DND-41 (cell line): Measurements from ENCODE around the gene PCA3.

Source experiments
- ATAC-seq: fragments of 200-7000 bp; cut with Tn5 transposase; 3 replicates; pipeline ENCODE4 v1.9.1; 2021; ENCODE audit warnings: low read depth; ENCODE audit not compliant: insufficient read depth
- DNase-seq: peaks from one replicate; pipeline ENCODE4 v3.0.0-alpha.2; 2020
- H2AFZ ChIP-seq: 2 replicates; pipeline ENCODE4 v1.6.0; 2012; ENCODE audit warnings: low read depth, low read length
- H3K27ac ChIP-seq: 2 replicates; pipeline ENCODE4 v1.5.1; 2012; ENCODE audit warnings: low read length, inconsistent platforms
- H3K27me3 ChIP-seq: fragments of 200-600 bp; sonication (generic); 2 replicates; pipeline ENCODE4 v1.6.0; 2012; ENCODE audit warnings: low read length, mild to moderate bottlenecking, inconsistent platforms; ENCODE audit not compliant: insufficient read depth, poor library complexity
- H3K36me3 ChIP-seq: 2 replicates; pipeline ENCODE4 v1.5.1; 2012; ENCODE audit warnings: low read length, inconsistent platforms; ENCODE audit not compliant: insufficient read depth
- H3K4me1 ChIP-seq: 2 replicates; pipeline ENCODE4 v1.5.1; 2012; ENCODE audit warnings: mild to moderate bottlenecking, low read length; ENCODE audit not compliant: insufficient read depth
- H3K4me2 ChIP-seq: 2 replicates; pipeline ENCODE4 v1.6.0; 2012; ENCODE audit warnings: mild to moderate bottlenecking, moderate library complexity, low read length, inconsistent platforms; ENCODE audit not compliant: insufficient read depth
- H3K4me3 ChIP-seq, 2 experiments: fragments of 200-600 bp in 1 of 2; shearing (Covaris generic) in 1 of 2; 2 replicates each; pipeline ENCODE4 v1.5.1; 2012 to 2016; ENCODE audit warnings: inconsistent platforms in 2 of 2, low read length in 2 of 2, mild to moderate bottlenecking in 2 of 2, low read depth in 1 of 2, moderate library complexity in 1 of 2
- H3K79me2 ChIP-seq: 2 replicates; pipeline ENCODE4 v1.6.0; 2012; ENCODE audit warnings: low read length, inconsistent platforms; ENCODE audit not compliant: insufficient read depth
- H3K9ac ChIP-seq: 2 replicates; pipeline ENCODE4 v1.6.0; 2012; ENCODE audit warnings: low read depth, mild to moderate bottlenecking, inconsistent platforms, low read length, moderate library complexity
- H3K9me3 ChIP-seq: 2 replicates; pipeline ENCODE4 v1.5.1; 2012; ENCODE audit warnings: low read length, moderate library complexity, mild to moderate bottlenecking, inconsistent platforms; ENCODE audit not compliant: insufficient read depth, severe bottlenecking
- H4K20me1 ChIP-seq: 2 replicates; pipeline ENCODE4 v1.6.0; 2012; ENCODE audit warnings: low read length; ENCODE audit not compliant: insufficient read depth
- EZH2 ChIP-seq: IDR thresholded peaks from 3 replicates; pipeline ENCODE4 v1.6.1; 2012; ENCODE audit warnings: borderline replicate concordance, low read depth, mild to moderate bottlenecking, moderate library complexity, low read length, inconsistent platforms; ENCODE audit not compliant: severe bottlenecking
- TF ChIP-seq, protein P1 (sequence below): IDR thresholded peaks from 2 replicates; pipeline ENCODE4 v1.5.1; 2012; ENCODE audit warnings: borderline replicate concordance, low read length, moderate library complexity, mild to moderate bottlenecking; ENCODE audit not compliant: poor library complexity, severe bottlenecking; ENCODE audit errors: extremely low read depth

PCA3 gene

DNA sequence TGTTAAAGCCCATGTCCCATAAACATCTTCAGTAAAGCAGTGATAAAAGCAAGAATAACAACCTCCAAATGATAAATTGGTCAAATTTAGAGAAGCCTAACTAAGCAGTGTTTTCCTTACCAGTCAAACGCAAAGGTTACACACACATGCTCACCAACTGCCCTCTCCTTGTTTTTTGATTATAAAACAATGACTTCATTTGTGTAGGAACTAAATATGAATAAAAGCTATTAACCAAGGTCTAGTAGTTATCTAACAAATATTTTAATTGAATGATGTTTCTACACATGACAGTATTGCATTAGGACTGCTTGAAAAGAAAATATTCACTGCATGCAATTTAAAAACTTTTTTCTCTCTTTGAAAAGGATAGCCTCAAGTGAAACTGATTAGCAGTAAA is 36.7 kb downstream of the PCA3 start:
- ATAC-seq (no peak), DNase-seq (no peak)
- Histone ChIP-seq H2AFZ (no peak overlapping the region), H3K4me1 (no peaks in the 10 kb centered on the region), H3K9ac (no peak overlapping the region), H3K79me2 (no peaks in the 10 kb centered on the region), H3K36me3 (no peaks in the 10 kb centered on the region), H3K27me3 (peaks cover 9% of the 10 kb centered on the region), H3K4me2 (no peak overlapping the region), H3K9me3 (no peaks in the 10 kb centered on the region), H3K27ac (no peak overlapping the region), H3K4me3 (no peak overlapping the region), H4K20me1 (no peaks in the 10 kb centered on the region)
- TF ChIP-seq, protein P1, sequence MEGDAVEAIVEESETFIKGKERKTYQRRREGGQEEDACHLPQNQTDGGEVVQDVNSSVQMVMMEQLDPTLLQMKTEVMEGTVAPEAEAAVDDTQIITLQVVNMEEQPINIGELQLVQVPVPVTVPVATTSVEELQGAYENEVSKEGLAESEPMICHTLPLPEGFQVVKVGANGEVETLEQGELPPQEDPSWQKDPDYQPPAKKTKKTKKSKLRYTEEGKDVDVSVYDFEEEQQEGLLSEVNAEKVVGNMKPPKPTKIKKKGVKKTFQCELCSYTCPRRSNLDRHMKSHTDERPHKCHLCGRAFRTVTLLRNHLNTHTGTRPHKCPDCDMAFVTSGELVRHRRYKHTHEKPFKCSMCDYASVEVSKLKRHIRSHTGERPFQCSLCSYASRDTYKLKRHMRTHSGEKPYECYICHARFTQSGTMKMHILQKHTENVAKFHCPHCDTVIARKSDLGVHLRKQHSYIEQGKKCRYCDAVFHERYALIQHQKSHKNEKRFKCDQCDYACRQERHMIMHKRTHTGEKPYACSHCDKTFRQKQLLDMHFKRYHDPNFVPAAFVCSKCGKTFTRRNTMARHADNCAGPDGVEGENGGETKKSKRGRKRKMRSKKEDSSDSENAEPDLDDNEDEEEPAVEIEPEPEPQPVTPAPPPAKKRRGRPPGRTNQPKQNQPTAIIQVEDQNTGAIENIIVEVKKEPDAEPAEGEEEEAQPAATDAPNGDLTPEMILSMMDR = no peak

DNA sequence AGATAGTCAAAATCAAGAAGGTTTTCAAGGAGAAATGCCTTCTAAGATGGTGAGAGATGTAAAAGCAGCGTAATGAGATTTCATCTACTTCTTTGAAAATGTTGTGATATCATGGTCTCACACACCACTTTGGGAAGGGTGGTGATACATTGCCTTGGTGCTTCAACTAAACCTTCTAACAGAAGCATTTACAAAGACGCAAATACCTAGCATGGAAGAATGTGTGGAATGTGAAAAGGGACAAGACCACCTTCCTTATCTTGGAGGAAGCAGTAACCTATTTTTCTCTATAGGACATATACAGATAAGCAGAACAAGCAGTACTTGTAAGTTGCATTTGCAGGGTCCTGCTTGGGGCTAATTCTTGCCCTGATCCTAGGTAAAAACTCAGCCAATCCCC is 38.8 kb downstream of the PCA3 start:
- H3K27ac ChIP-seq = no peak overlapping the region

DNA sequence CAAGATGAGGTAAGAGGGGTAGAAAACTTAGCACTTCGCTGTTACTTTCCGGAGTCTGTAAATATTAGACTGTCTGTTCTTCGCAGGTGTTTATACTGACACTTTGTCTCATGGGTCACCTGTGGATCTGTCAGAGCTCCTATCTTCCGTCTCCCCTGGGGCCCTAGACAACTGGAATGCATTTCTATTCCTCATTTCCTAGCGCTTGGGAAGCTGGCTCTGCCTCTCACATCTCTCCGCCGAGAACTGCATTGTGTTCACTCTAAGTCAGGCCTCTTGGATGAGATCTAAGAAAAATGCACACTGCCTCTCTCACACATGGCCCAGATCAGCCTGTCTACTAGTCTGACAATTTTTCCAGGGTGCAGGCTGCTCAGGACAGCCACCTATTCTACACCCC is 39.5 kb downstream of the PCA3 start:
- Histone ChIP-seq H4K20me1 (no peaks in the 10 kb centered on the region), H3K9ac (no peak overlapping the region), H3K9me3 (no peaks in the 10 kb centered on the region), H3K36me3 (no peaks in the 10 kb centered on the region), H2AFZ (no peak overlapping the region), H3K79me2 (no peaks in the 10 kb centered on the region), H3K4me3 (no peak overlapping the region), H3K4me1 (no peaks in the 10 kb centered on the region), H3K4me2 (no peak overlapping the region), H3K27me3 (peaks cover 5% of the 10 kb centered on the region), H3K27ac (no peak overlapping the region)
- TF ChIP-seq, protein P1 = no peak
- ATAC-seq (no peak), DNase-seq (no peak)

More for the DNA sequence above, 38.8 kb downstream of the PCA3 start:
- Histone ChIP-seq H3K9me3 (no peaks in the 10 kb centered on the region), H3K36me3 (no peaks in the 10 kb centered on the region), H2AFZ (no peak overlapping the region), H3K79me2 (no peaks in the 10 kb centered on the region), H3K9ac (no peak overlapping the region), H3K4me1 (no peaks in the 10 kb centered on the region), H3K27me3 (peaks cover 5% of the 10 kb centered on the region), H3K4me2 (no peak overlapping the region), H3K4me3 (no peak overlapping the region), H4K20me1 (no peaks in the 10 kb centered on the region)
- DNase-seq (no peak), ATAC-seq (no peak)
- TF ChIP-seq, protein P1 = no peak
- TF ChIP-seq EZH2 = no peak

DNA sequence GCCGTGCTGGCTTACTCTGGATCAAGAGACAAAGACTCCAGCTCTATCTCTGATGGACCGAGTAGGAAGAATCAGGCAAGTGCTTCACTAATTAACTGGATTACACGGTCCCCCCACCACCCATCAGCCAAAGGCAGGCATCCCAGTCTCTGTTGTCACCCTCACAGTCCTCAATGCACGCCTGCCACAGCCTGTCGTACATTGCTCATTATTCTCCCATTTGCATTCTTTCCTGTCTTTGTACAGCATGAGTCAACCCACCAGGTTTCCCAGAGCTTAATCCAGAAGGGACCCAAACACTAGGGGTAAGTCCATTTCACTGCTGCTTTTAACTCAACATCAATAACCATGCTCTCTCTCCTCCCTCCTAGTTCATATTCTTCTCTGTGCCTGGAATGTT is 44.4 kb downstream of the PCA3 start:
- Histone ChIP-seq H3K4me3 (no peak overlapping the region), H3K4me1 (no peaks in the 10 kb centered on the region), H3K9me3 (no peaks in the 10 kb centered on the region), H3K27me3 (peaks cover 2% of the 10 kb centered on the region), H3K36me3 (no peaks in the 10 kb centered on the region), H2AFZ (no peak overlapping the region), H3K79me2 (no peaks in the 10 kb centered on the region), H3K4me2 (no peak overlapping the region), H4K20me1 (no peaks in the 10 kb centered on the region), H3K27ac (no peak overlapping the region), H3K9ac (no peak overlapping the region)
- TF ChIP-seq, protein P1 = no peak
- no peak for TF ChIP-seq EZH2
- DNase-seq (no peak), ATAC-seq (no peak)
